GM21423 (cell line): ENCODE data around the gene GLRX2.
"Not testable (repeated sequence)": the region's sequence is repeated elsewhere in the genome, so short reads cannot be mapped to it uniquely, and the experiment has no call there.

Source experiments
- ATAC-seq: cut with Tn5 transposase; IDR thresholded peaks from one replicate; pipeline ENCODE4 v1.9.1; 2021; ENCODE audit warnings: mild to moderate bottlenecking, moderate library complexity; ENCODE audit not compliant: unreplicated experiment

The GLRX2 gene

GRCh38 chr1:193068013-193068412 is 37.2 kb downstream of the GLRX2 start:
- ATAC-seq = no peak

- ATAC-seq = no peak
Observed at GRCh38 chr1:193066606-193067005, 38.6 kb downstream of the GLRX2 start.

GRCh38 chr1:193065954-193066353 is 39.3 kb downstream of the GLRX2 start:
- no peak for ATAC-seq

- no peak for ATAC-seq
Observed at GRCh38 chr1:193062698-193063463, 42.3 kb downstream of the GLRX2 start.

- ATAC-seq = no peak
Observed at GRCh38 chr1:193060938-193061337, 44.3 kb downstream of the GLRX2 start.

- no peak for ATAC-seq
Observed at GRCh38 chr1:193060406-193060805, 44.8 kb downstream of the GLRX2 start.

- ATAC-seq = no peak
Observed at GRCh38 chr1:193060115-193060403, 45.2 kb downstream of the GLRX2 start.

GRCh38 chr1:193059282-193060114 is 45.7 kb downstream of the GLRX2 start, which contains the start of the genes RO60 and UCHL5:
Gene RO60, plus strand, starts transcription at chr1:193059612. Its CDS starts 9,443 bp downstream, at chr1:193069055.
Gene UCHL5, minus strand, starts transcription at chr1:193059360. Its CDS starts 100 bp downstream, at chr1:193059260.
- peak; percentile 93 for ATAC-seq

- peak; percentile 43 for ATAC-seq
Observed at GRCh38 chr1:193058529-193059281, 46.5 kb downstream of the GLRX2 start.

- ATAC-seq = no peak
Observed at GRCh38 chr1:193054169-193054675, 51.0 kb downstream of the GLRX2 start.

GRCh38 chr1:193048913-193049312 is 56.3 kb downstream of the GLRX2 start:
- ATAC-seq = not testable (repeated sequence)
